Tibial nerve (tissue), 4 donors: ENCODE results near the gene LPO.

ENCODE experiments used
- CTCF ChIP-seq, 5 experiments: fragments of 200-600 bp in 3 of 5; fragments of 450-650 bp in 2 of 5; sonication (generic) in 3 of 5; IDR thresholded peaks; one replicate each; pipeline ENCODE4 v1.5.1; 2016 to 2019; ENCODE audit warnings: antibody characterized with exemption in 5 of 5, mild to moderate bottlenecking in 3 of 5, moderate library complexity in 2 of 5
- EP300 ChIP-seq, 2 donors: sonication (generic); formaldehyde crosslinking; IDR thresholded peaks; one replicate each; pipeline ENCODE4 v1.6.1; 2017; ENCODE audit warnings: antibody characterized with exemption in 2 of 2, mild to moderate bottlenecking in 1 of 2

GRCh38 chr17:58285422-58285810, 47.0 kb downstream of the LPO start:
- TF ChIP-seq EP300 (IDR thresholded peaks at IDR 0.05) (no peak), CTCF (IDR thresholded peaks at IDR 0.05) (no peak)
